GM10847 (cell line): Measurements from ENCODE around the gene UPP1.

Experiments used
- POLR2A ChIP-seq: IDR thresholded peaks from 2 replicates; pipeline ENCODE4 v1.6.1; 2011; ENCODE audit not compliant: insufficient read length; ENCODE audit errors: extremely low read depth

UPP1 gene

DNA sequence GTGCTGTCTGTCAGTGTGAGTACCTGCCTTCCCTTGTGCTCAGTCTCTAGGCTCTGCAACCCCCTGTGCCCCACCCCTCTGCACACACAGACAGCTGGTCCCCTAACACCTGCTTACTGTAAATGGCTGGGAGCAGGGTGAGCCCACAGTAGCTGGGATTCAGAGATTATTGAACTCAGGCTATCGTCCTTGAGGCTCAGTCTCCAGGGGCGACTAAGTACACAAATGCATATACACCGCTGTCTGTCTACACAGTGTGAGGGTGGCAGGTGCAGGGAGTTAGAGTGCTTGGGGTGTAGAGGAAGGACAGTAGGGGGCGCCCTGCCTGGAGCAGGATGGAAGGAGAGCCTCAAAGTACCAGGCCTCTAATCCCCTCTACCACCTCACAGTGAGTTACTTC lies 12.9 kb downstream of the UPP1 start:
- TF ChIP-seq POLR2A, result no peak

- no peak for TF ChIP-seq POLR2A
These were observed 13.5 kb downstream of the UPP1 start for GRCh38 chr7:48102530-48102929.

GRCh38 chr7:48105045-48105444 lies 16.0 kb downstream of the UPP1 start:
- TF ChIP-seq POLR2A, result no peak

- TF ChIP-seq POLR2A, result no peak
These were observed 18.0 kb downstream of the UPP1 start for GRCh38 chr7:48106906-48107659.

- no peak for TF ChIP-seq POLR2A
These were observed 18.9 kb downstream of the UPP1 start for GRCh38 chr7:48107926-48108472.

GRCh38 chr7:48108959-48109847 lies 20.1 kb downstream of the UPP1 start:
- TF ChIP-seq POLR2A, result no peak

DNA sequence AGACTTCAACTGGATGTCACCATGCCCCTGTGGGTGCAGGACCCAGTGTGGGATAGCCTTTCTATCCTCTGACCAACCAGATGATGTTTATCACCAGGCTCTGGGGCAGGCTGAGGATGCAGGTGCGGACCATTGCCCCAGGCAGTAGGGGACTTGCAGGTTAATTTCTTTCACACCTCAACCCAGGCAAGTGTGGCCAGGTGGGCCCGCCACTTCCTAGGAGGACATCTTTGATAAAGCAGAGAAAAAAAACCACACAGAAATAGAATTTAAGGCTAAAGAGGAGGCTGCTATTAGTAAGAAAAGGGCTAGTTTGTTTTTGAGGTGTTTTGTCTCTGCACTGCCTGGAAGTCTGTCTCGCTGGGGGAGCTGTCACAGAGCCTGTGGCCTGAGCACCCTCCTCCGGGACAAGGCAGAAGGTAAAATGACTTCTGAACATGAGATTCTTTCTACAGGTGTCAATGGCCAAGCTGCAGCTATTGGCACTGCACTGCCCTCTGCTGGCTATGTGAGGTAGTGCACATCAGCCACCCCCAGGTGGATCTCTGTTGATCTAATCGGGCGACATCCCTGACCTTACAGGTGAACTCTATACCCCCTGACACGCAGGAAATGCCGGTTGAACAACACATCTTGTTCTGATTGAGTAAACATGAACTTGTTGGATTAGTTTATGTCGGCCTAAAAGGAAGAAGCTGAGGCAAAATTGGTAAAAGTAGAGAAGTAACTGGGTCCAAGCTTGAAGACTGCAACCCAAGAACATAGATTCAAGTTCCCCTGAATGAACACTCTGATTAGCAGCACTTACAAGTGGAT lies 21.0 kb downstream of the UPP1 start:
- TF ChIP-seq POLR2A, result no peak

GRCh38 chr7:48110868-48111267 lies 21.8 kb downstream of the UPP1 start:
- TF ChIP-seq POLR2A, result no peak

GRCh38 chr7:48111596-48111995 lies 22.5 kb downstream of the UPP1 start:
- no peak for TF ChIP-seq POLR2A

DNA sequence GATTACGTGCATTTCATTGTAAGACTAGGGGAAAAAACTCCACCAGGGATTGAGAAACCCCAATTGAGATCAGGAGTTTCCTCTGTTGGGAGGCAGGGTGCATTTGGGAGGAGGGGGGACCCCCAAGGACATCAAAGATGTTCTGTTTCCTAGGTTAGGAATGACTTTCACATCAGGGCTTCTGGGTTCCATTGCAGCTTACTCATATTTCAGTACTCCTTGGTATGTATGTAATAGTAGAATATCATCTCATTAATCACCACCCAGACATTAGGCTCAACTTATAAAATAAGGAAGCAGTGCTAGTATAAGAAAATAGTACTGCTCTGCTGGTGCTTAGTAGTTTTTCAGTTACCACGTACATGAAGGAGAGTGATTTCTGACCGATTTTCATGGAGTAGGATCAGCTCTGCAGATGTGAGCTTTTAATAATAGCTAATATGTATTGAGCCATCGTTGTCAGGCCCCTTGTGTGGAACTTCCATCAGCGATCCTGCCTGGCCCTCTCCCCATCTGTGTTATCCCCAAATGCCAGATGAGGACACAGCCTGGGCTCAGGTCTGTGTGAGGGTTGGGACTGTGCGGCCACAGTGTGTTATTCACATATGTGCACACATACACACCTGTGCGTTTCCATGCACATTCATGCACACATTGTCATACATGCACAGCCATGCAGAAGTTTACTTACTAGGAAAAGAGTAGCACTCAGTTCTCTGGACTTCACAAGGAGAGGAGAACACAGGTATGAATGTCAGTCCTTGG lies 23.5 kb downstream of the UPP1 start:
- no peak for TF ChIP-seq POLR2A

GRCh38 chr7:48113275-48113674 lies 24.2 kb downstream of the UPP1 start:
- no peak for TF ChIP-seq POLR2A

- no peak for TF ChIP-seq POLR2A
These were observed 25.1 kb downstream of the UPP1 start for GRCh38 chr7:48114115-48114514.

- no peak for TF ChIP-seq POLR2A
These were observed 25.5 kb downstream of the UPP1 start for GRCh38 chr7:48114589-48114988.

GRCh38 chr7:48116043-48116442 lies 27.0 kb downstream of the UPP1 start:
- no peak for TF ChIP-seq POLR2A
